ENCODE measurements around the gene AUP1. TPM values are rescaled to one million over a fixed set of nuclear protein-coding genes. Genes with fewer than 3 reads are reported as not detected.

AUP1 gene
- total and polyA plus RNA-seq, 9 of the 15 experiments (the other 6 are each of a cell fraction or from before 2014, with no cell fraction given), result 70.7 to 245 (median 165) TPM

DNA sequence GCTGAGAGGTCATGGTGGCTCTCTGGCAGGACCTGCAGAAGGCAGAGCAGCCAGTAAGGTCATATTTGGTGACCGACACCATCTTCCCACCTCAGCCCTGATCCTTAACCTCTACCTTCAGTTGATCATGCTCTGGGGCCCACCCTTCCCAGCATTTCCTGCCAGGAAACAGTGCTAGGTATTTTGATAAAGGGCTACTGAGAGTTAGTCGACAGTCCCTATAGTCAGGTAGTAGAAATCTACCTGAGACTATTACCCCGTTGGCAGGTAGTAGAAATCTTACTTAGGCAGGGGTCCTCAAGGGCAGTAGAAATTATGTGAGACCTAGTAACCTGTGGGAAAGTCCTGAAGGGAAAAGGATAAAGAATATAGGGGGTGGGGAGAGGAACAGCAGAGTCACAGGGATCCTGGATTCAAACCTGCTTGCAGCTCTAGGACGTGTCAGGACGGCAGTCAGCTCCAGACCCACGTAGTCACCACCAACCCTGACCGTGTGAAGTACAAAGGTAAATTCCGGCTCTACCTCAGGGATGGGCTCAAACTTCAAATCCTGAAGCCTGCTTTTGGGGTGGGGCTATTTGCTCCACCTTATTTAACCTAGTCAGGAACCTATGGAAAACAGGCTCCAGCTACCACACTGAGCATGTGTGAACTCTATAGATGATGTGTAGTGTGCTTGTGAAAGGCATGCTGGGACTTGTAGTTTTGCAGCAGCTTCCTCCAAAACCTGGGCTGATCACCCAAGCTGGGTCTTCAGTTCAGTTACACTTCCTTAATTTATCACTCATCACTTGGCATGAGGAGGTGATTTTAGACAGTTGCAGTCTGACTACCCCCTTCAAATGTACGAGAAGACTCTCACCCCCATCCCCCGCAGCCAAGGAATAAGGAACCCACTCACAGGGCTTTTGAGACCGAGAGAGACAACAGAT, 3.5 kb downstream of the AUP1 start, which contains the start of gene DQX1 (continued):
- no peak for TF ChIP-seq ZMIZ1 (IDR thresholded peaks at IDR 0.05; ENCODE audit: low read depth in 2 of 2, low read length in 2 of 2)
- no peak for TF ChIP-seq ZNF282 (CRISPR knock-in tag; IDR thresholded peaks at IDR 0.05)
- TF ChIP-seq CBX5 (IDR thresholded peaks at IDR 0.05; ENCODE audit: borderline replicate concordance, low read depth), result 0 out of 2 replicates have a peak, but pooled peaks have one; percentile 58
- peak; percentile 65; the same call in 1 of the 2 replicates for TF ChIP-seq ETS1 (conservative IDR thresholded peaks at IDR 0.05; ENCODE audit: control insufficient read depth, low read depth, low read length)
- TF ChIP-seq XRCC5 (IDR thresholded peaks at IDR 0.05; ENCODE audit: low read depth, low read length), result no peak
- peak; percentile 76 for TF ChIP-seq NR2C1 (IDR thresholded peaks at IDR 0.05)
- peak; percentile 83 for TF ChIP-seq NR2C1 (tag; IDR thresholded peaks at IDR 0.05)
- TF ChIP-seq RFX1 (IDR thresholded peaks at IDR 0.05), result no peak
- 0 out of 2 replicates have a peak, but pooled peaks have one; percentile 11 for TF ChIP-seq MAFK (IDR thresholded peaks at IDR 0.05; ENCODE audit: low read length)
- TF ChIP-seq, protein P1, sequence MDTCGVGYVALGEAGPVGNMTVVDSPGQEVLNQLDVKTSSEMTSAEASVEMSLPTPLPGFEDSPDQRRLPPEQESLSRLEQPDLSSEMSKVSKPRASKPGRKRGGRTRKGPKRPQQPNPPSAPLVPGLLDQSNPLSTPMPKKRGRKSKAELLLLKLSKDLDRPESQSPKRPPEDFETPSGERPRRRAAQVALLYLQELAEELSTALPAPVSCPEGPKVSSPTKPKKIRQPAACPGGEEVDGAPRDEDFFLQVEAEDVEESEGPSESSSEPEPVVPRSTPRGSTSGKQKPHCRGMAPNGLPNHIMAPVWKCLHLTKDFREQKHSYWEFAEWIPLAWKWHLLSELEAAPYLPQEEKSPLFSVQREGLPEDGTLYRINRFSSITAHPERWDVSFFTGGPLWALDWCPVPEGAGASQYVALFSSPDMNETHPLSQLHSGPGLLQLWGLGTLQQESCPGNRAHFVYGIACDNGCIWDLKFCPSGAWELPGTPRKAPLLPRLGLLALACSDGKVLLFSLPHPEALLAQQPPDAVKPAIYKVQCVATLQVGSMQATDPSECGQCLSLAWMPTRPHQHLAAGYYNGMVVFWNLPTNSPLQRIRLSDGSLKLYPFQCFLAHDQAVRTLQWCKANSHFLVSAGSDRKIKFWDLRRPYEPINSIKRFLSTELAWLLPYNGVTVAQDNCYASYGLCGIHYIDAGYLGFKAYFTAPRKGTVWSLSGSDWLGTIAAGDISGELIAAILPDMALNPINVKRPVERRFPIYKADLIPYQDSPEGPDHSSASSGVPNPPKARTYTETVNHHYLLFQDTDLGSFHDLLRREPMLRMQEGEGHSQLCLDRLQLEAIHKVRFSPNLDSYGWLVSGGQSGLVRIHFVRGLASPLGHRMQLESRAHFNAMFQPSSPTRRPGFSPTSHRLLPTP (IDR thresholded peaks at IDR 0.05; ENCODE audit: borderline replicate concordance, extremely low read depth, insufficient read length), result no peak
- peak; percentile 79 to 83 for TF ChIP-seq NRF1 (conservative IDR thresholded peaks at IDR 0.05 in 1 of 2, IDR thresholded peaks at IDR 0.05 in 1 of 2)
- TF ChIP-seq, protein P2, sequence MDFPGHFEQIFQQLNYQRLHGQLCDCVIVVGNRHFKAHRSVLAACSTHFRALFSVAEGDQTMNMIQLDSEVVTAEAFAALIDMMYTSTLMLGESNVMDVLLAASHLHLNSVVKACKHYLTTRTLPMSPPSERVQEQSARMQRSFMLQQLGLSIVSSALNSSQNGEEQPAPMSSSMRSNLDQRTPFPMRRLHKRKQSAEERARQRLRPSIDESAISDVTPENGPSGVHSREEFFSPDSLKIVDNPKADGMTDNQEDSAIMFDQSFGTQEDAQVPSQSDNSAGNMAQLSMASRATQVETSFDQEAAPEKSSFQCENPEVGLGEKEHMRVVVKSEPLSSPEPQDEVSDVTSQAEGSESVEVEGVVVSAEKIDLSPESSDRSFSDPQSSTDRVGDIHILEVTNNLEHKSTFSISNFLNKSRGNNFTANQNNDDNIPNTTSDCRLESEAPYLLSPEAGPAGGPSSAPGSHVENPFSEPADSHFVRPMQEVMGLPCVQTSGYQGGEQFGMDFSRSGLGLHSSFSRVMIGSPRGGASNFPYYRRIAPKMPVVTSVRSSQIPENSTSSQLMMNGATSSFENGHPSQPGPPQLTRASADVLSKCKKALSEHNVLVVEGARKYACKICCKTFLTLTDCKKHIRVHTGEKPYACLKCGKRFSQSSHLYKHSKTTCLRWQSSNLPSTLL (IDR thresholded peaks at IDR 0.05), result no peak
- no peak for TF ChIP-seq MCM5 (IDR thresholded peaks at IDR 0.05; ENCODE audit: low read depth)
- TF ChIP-seq ZNF707 (CRISPR knock-in tag; conservative IDR thresholded peaks at IDR 0.05), result no peak
- no peak for TF ChIP-seq FOXM1 (IDR thresholded peaks at IDR 0.05; ENCODE audit: low read depth)
- TF ChIP-seq FOXM1 (CRISPR knock-in tag; IDR thresholded peaks at IDR 0.05; ENCODE audit: low read depth), result no peak

All from K562 (cell line).